K562 (cell line): ENCODE measurements around the gene AP2S1.
"Not testable (repeated sequence)": the region's sequence is repeated elsewhere in the genome, so short reads cannot be mapped to it uniquely, and the experiment has no call there.

ENCODE experiments used
- CHD2 ChIP-seq: IDR thresholded peaks from 2 replicates; pipeline ENCODE4 v1.6.1; 2011; ENCODE audit warnings: low read depth, low read length
- CREB1 ChIP-seq, 2 experiments: sonication (generic) in 1 of 2; formaldehyde crosslinking in 1 of 2; IDR thresholded peaks; 2 replicates each; pipeline versions ENCODE4 v1.6.1 to v1.8.0; 2012 to 2022; ENCODE audit warnings: inconsistent platforms in 1 of 2, mild to moderate bottlenecking in 1 of 2, missing genetic modification reagents in 1 of 2, moderate library complexity in 1 of 2
- EZH2 ChIP-seq: IDR thresholded peaks from 2 replicates; pipeline ENCODE4 v1.6.1; 2012; ENCODE audit warnings: low read depth, mild to moderate bottlenecking, inconsistent platforms, low read length, borderline replicate concordance
- FOXJ3 ChIP-seq: sonication (generic); formaldehyde crosslinking; IDR thresholded peaks from 2 replicates; pipeline ENCODE4 v1.4.0; 2020; ENCODE audit warnings: mild to moderate bottlenecking, missing genetic modification reagents
- GABPA ChIP-seq: fragments of 200-800 bp; sonication (Bioruptor generic); conservative IDR thresholded peaks from 2 replicates; pipeline ENCODE4 v1.6.1; 2016; ENCODE audit warnings: low read depth, missing genetic modification characterization, missing compliant biosample characterization
- LARP7 ChIP-seq: fragments of 450-650 bp; IDR thresholded peaks from 2 replicates; pipeline ENCODE4 v1.6.1; 2016
- MEF2A ChIP-seq: IDR thresholded peaks from 2 replicates; pipeline ENCODE4 v1.6.1; 2011; ENCODE audit warnings: low read depth, mild to moderate bottlenecking, low read length, moderate library complexity; ENCODE audit not compliant: control insufficient read depth
- POLR2AphosphoS2 ChIP-seq: IDR thresholded peaks from 2 replicates; pipeline ENCODE4 v1.6.1; 2012; ENCODE audit warnings: low read length, improper control_type of control experiment
- SMARCE1 ChIP-seq: fragments of 450-650 bp; IDR thresholded peaks from 2 replicates; pipeline ENCODE4 v1.7.1; 2016; ENCODE audit warnings: mild to moderate bottlenecking
- ZBTB8A ChIP-seq: fragments of 450-650 bp; IDR thresholded peaks from 2 replicates; pipeline ENCODE4 v1.6.1; 2018; ENCODE audit warnings: mild to moderate bottlenecking, moderate library complexity; ENCODE audit not compliant: partially characterized antibody
- TF ChIP-seq, protein P1 (sequence below), 3 experiments: IDR thresholded peaks in 2 of 3; conservative IDR thresholded peaks in 1 of 3; 2 replicates each; pipeline ENCODE4 v1.5.1; 2011 to 2012; ENCODE audit warnings: low read length in 3 of 3, mild to moderate bottlenecking in 3 of 3, control low read depth in 2 of 3, improper control_type of control experiment in 1 of 3, inconsistent platforms in 1 of 3, low read depth in 1 of 3, mixed read lengths in 1 of 3, moderate library complexity in 1 of 3; ENCODE audit not compliant: insufficient read depth in 2 of 3
- TF ChIP-seq, protein P2 (sequence below): fragments of 250-450 bp; sonication (Bioruptor Pico); IDR thresholded peaks from 2 replicates; pipeline ENCODE4 v1.5.0; 2022; ENCODE audit warnings: mild to moderate bottlenecking
- TF ChIP-seq, protein P3 (sequence below): sonication (generic); formaldehyde crosslinking; IDR thresholded peaks from 2 replicates; pipeline ENCODE4 v1.9.0; 2022; ENCODE audit warnings: mild to moderate bottlenecking, missing genetic modification reagents
- TF ChIP-seq, protein P4 (sequence below): fragments of 250-450 bp; sonication (Bioruptor Pico); IDR thresholded peaks from 2 replicates; pipeline ENCODE4 v1.5.1; 2021; ENCODE audit warnings: mild to moderate bottlenecking

DNA sequence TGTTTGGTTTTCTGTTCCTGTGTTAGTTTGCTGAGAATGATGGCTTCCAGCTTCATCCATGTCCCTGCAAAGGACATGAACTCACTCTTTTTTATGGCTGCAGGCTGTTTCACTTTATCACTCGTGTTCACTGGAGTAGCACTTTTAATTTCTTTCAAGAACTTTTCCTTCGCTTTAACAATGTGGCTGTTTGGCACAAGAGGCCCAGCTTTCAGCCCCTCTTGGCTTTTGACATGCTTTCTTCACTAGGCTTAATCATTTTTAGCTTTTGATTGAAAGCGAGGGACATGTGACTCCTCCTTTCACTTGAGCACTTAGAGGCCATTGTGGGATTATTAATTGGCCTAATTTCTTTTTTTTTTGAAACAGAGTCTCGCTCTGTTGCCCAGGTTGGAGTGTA, 32.1 kb upstream of the AP2S1 start:
- TF ChIP-seq, protein P1, sequence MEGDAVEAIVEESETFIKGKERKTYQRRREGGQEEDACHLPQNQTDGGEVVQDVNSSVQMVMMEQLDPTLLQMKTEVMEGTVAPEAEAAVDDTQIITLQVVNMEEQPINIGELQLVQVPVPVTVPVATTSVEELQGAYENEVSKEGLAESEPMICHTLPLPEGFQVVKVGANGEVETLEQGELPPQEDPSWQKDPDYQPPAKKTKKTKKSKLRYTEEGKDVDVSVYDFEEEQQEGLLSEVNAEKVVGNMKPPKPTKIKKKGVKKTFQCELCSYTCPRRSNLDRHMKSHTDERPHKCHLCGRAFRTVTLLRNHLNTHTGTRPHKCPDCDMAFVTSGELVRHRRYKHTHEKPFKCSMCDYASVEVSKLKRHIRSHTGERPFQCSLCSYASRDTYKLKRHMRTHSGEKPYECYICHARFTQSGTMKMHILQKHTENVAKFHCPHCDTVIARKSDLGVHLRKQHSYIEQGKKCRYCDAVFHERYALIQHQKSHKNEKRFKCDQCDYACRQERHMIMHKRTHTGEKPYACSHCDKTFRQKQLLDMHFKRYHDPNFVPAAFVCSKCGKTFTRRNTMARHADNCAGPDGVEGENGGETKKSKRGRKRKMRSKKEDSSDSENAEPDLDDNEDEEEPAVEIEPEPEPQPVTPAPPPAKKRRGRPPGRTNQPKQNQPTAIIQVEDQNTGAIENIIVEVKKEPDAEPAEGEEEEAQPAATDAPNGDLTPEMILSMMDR (IDR thresholded peaks at IDR 0.05 in 2 of 3, conservative IDR thresholded peaks at IDR 0.05 in 1 of 3; ENCODE audit: insufficient read depth in 2 of 3, low read depth in 1 of 3, low read length in 3 of 3): not testable (repeated sequence)
- not testable (repeated sequence) for TF ChIP-seq POLR2AphosphoS2; MEF2A; FOXJ3; SMARCE1; CREB1 (IDR thresholded peaks at IDR 0.05); CREB1 (CRISPR knock-in tag; IDR thresholded peaks at IDR 0.05); LARP7; ZBTB8A; GABPA; EZH2; CHD2
- TF ChIP-seq, protein P2, sequence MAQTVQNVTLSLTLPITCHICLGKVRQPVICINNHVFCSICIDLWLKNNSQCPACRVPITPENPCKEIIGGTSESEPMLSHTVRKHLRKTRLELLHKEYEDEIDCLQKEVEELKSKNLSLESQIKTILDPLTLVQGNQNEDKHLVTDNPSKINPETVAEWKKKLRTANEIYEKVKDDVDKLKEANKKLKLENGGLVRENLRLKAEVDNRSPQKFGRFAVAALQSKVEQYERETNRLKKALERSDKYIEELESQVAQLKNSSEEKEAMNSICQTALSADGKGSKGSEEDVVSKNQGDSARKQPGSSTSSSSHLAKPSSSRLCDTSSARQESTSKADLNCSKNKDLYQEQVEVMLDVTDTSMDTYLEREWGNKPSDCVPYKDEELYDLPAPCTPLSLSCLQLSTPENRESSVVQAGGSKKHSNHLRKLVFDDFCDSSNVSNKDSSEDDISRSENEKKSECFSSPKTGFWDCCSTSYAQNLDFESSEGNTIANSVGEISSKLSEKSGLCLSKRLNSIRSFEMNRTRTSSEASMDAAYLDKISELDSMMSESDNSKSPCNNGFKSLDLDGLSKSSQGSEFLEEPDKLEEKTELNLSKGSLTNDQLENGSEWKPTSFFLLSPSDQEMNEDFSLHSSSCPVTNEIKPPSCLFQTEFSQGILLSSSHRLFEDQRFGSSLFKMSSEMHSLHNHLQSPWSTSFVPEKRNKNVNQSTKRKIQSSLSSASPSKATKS: not testable (repeated sequence)
- TF ChIP-seq, protein P3, sequence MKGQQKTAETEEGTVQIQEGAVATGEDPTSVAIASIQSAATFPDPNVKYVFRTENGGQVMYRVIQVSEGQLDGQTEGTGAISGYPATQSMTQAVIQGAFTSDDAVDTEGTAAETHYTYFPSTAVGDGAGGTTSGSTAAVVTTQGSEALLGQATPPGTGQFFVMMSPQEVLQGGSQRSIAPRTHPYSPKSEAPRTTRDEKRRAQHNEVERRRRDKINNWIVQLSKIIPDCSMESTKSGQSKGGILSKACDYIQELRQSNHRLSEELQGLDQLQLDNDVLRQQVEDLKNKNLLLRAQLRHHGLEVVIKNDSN: not testable (repeated sequence)
- TF ChIP-seq, protein P4, sequence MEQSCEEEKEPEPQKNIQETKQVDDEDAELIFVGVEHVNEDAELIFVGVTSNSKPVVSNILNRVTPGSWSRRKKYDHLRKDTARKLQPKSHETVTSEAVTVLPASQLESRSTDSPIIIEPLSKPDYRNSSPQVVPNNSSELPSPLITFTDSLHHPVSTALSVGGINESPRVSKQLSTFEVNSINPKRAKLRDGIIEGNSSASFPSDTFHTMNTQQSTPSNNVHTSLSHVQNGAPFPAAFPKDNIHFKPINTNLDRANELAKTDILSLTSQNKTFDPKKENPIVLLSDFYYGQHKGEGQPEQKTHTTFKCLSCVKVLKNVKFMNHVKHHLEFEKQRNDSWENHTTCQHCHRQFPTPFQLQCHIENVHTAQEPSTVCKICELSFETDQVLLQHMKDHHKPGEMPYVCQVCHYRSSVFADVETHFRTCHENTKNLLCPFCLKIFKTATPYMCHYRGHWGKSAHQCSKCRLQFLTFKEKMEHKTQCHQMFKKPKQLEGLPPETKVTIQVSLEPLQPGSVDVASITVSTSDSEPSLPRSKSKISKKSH: not testable (repeated sequence)
